Right kidney (tissue), 9 donors: ENCODE data around the gene RMI2.
"Not testable (repeated sequence)": the region's sequence is repeated elsewhere in the genome, so short reads cannot be mapped to it uniquely, and the experiment has no call there.

Experiments
- DNase-seq: peaks from one replicate; pipeline ENCODE4 v3.0.0-alpha.2; 2016
- long read RNA-seq, 8 donors: transcript quantifications; one replicate each; lab custom pipeline, GENCODE V29; 2026

RMI2 gene
- long read RNA-seq, donor 1, transcript RMI2-201 (2 exons, 1,457 nt) = major isoform, 10 of 11 reads
- long read RNA-seq, donor 1, partial matches to known transcripts = 0 of 11 reads
- long read RNA-seq, donor 1, other reads (novel, unspliced or antisense) = 0 of 11 reads
- long read RNA-seq, donor 2, transcript RMI2-201 (2 exons, 1,457 nt) = major isoform, 11 of 11 reads
- long read RNA-seq, donor 2, partial matches to known transcripts = 0 of 11 reads
- long read RNA-seq, donor 2, other reads (novel, unspliced or antisense) = 0 of 11 reads
- long read RNA-seq, donor 3, transcript RMI2-201 (2 exons, 1,457 nt) = major isoform, 6 of 7 reads
- long read RNA-seq, donor 3, partial matches to known transcripts = 0 of 7 reads
- long read RNA-seq, donor 3, other reads (novel, unspliced or antisense) = 0 of 7 reads
- long read RNA-seq, donor 4, transcript RMI2-201 (2 exons, 1,457 nt) = major isoform, 19 of 21 reads
- long read RNA-seq, donor 4, partial matches to known transcripts = 0 of 21 reads
- long read RNA-seq, donor 4, other reads (novel, unspliced or antisense) = 0 of 21 reads
- long read RNA-seq, donor 5, transcript RMI2-201 (2 exons, 1,457 nt) = major isoform, 26 of 26 reads
- long read RNA-seq, donor 5, partial matches to known transcripts = 0 of 26 reads
- long read RNA-seq, donor 5, other reads (novel, unspliced or antisense) = 0 of 26 reads
- long read RNA-seq, donor 6, transcript RMI2-201 (2 exons, 1,457 nt) = major isoform, 8 of 8 reads
- long read RNA-seq, donor 6, partial matches to known transcripts = 0 of 8 reads
- long read RNA-seq, donor 6, other reads (novel, unspliced or antisense) = 0 of 8 reads
- long read RNA-seq, donor 7 = 0 reads
- long read RNA-seq, donor 8, transcript RMI2-201 (2 exons, 1,457 nt) = major isoform, 10 of 16 reads
- long read RNA-seq, donor 8, partial matches to known transcripts = 5 of 16 reads
- long read RNA-seq, donor 8, other reads (novel, unspliced or antisense) = 0 of 16 reads

DNA sequence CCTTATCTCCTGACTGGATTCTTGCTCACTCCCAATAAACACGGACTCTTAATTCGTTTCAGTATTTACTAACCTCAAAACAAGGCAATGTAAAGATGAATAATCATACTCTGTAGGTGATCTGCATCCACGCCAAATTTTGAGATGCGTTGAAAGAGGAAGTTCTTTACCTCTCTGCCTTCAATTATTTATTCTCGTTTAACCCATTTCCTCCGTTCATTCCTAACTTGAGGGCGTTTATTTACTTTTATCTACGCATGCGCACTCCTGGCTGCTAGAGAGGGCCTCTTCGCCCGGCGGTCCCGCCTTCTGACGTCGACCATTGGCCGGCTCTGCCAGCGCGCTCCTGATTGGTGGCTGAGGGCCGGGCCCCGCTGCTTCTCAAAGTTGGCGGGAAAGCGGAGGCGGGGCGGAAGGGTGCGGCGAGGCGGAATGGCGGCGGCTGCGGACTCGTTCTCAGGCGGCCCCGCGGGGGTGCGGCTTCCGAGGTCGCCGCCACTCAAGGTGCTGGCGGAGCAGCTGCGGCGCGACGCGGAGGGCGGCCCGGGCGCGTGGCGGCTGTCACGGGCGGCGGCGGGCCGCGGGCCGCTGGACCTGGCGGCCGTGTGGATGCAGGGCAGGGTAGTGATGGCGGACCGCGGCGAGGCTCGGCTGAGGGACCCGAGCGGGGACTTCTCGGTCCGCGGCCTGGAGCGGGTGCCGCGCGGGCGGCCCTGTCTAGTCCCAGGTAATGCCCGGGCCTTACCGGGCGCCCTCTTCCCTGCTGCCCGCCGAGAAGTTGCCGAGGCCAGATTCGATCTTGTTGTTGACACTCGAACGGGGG is at the start of gene RMI2:
Gene RMI2 (plus strand): TSS at position 420 of the 823 bp plus-strand sequence. CDS start 13 bp downstream, at position 433.
- DNase-seq = peak; percentile 79

DNA sequence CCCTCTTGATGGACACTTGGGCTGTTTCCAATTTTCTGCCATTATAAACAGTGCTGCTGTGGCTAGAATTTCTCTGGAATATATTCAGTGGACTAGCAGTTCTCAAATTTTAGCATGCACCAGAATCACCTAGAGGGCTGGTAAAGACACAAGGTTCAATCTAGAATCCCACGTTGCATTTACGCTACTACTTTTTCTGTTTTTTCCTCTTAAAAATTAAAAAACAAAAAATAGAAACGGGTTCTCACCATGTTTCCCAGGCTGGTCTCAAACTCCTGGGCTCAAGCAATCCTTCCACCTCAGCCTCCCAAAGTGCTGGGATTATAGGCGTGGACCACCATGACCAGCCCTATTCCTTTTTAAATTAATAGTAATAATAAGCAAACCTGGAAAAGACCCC is 49.6 kb upstream of the RMI2 start:
- no peak for DNase-seq

DNA sequence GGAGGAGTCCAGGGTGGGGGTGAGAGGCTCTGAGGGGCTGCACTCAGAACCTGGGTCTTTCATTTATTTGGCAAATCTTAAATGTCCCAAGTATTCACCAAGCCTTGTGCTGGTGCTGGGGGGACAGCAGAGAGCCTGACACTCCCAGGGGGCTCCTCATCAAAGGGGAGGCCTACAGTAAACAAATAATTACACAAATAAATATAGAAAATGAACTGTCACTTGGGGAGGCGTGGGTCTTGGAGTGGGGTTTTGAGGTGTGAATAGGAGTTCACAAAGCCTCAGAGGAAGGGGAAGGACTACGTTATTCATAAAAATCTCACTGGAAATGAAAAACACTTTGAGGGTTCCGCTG is 48.9 kb upstream of the RMI2 start:
- DNase-seq = no peak

- peak; percentile 56 for DNase-seq
Observed at GRCh38 chr16:11296706-11297491, 48.4 kb upstream of the RMI2 start.

DNA sequence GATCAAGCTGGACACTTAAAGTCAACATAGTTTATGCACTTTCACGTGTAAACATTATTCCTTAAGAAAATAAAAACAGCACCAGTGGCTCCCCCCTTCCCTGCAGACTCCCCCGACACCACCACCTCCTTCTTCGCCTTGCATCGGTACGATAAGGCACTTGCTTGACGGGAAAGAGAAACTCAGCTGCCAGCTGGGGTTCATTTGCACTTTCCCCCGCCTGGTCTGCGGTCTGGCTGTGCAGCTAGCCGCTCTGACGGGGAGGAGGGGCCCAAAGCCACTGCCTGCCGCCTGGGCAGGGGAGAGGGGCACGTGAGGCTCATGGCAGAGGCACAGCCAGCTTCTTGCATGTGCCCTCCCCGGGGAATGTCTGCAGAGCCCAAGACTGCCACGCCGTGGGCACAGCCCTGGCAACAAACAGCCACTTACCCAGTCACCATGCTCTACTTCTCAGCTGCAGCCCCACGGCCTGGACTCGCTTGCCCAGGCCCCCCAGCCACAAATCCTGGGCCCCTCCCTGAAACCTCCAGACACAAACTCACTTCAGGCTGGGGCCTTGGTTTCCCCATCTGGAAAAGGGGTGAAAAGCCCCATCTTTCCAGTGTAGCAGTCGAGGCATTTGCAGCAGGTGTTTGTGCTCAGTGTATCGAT is 47.6 kb upstream of the RMI2 start:
- DNase-seq = peak; percentile 70

DNA sequence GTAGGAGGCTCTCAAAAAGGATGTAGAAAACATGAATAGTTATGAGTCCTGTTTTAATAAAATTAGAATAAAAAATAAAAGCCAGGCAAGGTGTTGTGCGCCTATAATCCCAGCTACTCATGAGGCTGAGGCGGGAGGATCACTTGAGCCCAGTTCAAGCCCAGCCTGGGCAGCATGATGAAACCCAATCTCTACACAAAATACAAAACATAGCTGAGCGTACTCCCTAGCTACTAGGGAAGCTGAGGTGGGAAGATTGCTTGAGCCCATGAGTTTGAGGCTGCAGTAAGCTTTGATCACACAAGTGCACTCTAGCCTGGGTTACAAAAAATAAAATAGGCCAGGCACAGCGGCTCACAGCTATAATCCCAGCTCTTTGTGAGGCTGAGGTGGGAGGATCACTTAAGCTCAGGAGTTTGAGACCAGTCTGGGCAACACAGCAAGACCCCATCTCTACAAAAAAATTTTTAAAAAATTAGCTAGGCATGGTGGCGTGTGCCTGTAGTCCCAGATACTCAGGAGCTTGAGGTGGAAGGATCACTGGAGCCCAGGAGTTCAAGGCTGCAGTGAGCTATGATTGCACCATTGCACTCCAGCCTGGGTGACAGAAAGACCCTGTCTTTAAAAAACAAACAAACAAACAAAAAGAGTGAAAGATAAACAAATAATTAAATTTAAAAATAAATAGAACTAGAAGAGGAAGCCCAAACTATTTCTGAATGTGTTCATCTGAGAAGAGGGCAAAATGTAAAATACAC is 46.9 kb upstream of the RMI2 start:
- no peak for DNase-seq

GRCh38 chr16:11298950-11299547 is 46.2 kb upstream of the RMI2 start:
- DNase-seq = not testable (repeated sequence)

DNA sequence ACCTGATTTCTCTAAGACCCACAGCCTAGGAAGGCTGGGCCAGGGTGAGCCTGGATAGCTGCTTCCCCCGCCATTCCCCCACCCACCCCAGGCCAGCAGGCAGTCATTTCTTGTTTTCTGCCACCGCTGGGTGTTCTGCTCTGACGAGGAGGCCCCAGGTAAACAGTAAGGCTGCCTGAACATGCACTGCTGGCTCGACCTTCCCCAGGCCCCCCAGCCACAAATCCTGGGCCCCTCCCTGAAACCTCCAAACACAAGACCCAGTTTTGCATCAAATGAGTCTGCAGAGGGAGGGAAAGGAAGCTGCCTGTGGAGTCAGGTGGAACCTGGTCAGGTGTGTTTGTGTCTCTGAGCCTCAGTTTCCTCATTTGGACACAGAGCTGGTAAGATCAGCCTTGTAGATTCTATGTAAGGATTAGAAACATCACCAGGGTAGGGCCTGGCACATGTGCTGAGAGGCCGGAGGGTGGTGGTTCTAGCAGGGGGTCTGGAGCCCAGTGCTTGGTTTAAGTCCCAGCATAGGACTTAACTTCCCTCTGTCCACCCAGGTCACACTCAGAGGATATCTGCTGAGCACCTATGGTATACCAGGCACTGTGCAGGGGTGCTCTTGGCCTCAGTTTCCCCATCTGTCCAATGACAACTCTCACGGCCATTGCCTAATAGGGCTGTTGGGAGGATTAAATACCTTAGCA is 45.2 kb upstream of the RMI2 start:
- no peak for DNase-seq

- DNase-seq = no peak
Observed at GRCh38 chr16:11300560-11300892, 44.7 kb upstream of the RMI2 start.

DNA sequence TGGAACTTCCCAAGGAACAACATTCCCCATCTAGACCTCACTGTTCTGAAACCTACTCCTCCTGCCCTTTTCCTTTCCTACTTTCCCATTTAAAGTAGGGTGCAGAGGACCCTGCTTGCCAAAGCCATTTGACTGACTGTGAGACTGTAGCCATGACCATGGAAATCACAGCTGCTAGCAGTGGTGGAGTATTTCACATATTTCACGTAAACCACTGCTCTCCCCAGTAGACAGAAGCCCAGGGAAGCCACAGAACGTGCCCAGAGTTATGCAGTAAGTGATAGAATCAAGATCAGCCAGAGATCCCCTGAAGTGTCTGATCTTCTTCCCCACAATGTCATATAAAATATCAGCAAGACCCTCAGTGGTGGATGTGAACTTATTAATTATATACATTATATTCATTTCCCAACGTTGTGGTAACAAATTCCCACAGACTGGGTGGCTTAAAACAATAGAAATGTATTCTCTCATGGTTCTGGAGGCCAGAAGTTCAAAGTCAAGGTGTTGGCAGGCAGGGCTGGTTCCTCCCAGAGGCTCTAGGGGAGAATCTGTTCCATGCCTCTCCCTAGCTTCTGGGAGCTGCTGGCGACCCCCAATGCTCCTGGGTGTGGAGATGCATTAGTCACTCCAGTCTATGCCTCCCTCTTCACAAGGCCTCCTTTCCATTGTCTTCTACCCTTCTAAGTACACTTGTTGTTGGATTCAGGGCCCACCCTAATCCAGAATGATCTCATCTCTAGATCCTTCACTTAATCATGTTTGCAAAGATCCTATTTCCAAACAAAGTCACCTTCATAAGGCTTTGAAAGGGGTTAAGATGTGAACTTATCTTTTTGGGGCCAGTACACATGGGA is 43.4 kb upstream of the RMI2 start:
- DNase-seq = no peak

DNA sequence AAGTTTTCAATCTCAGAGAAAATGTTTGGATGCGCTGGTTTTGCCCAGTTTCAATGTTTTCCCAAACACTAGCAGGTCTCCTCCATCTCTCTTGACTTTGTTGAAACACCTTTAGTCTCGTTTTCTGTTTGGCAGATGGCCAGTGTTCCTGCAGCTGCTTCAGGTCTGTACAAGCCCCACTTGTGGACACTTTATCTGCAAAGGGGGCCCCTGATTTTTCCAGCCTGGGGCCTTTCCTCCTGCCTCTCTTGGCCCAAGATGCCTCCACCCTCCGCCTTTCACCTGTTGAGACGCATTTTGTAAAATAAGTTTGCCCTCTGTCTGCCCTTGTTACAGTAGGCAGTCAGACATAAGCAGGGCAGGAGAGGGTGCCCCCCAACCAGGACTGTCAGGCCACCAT is 42.3 kb upstream of the RMI2 start:
- peak; percentile 37 for DNase-seq

GRCh38 chr16:11303405-11304138 is 41.7 kb upstream of the RMI2 start:
- peak; percentile 47 for DNase-seq

DNA sequence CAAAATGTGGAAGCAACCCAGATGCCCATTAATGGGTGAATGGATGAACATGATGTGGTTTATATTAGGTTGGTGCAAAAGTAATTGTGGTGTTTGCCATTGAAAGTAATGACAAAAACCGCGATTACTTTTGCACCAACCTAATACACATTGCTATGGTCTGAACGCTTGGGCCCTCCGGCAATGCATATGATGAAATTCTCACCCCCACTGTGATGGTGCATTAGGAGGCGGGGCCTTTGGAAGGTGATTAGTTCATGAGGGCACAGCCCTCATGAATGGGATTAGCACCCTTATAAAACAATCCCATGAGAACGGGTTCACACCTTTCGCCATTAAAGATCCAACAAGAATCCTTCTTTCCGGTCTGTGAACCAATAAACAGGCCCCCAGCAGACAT is 38.9 kb upstream of the RMI2 start:
- DNase-seq = no peak

- no peak for DNase-seq
Observed at GRCh38 chr16:11306997-11307638, 38.1 kb upstream of the RMI2 start.

- DNase-seq = no peak
Observed at GRCh38 chr16:11307639-11308492, 37.4 kb upstream of the RMI2 start.
